HG02938 (cell line): ENCODE measurements around the gene ZNF689.
A peak's percentile ranks its signal among the peaks of the same experiment; 100 is the strongest.
"Not testable (repeated sequence)": the region's sequence is repeated elsewhere in the genome, so short reads cannot be mapped to it uniquely, and the experiment has no call there.

Source experiments
- ATAC-seq: cut with Tn5 transposase; IDR thresholded peaks from one replicate; pipeline ENCODE4 v1.9.1; 2021; ENCODE audit warnings: mild to moderate bottlenecking, moderate library complexity; ENCODE audit not compliant: unreplicated experiment

The ZNF689 gene

GRCh38 chr16:30601966-30602365 lies 8.2 kb downstream of the ZNF689 start:
- ATAC-seq: no peak

GRCh38 chr16:30600929-30601328 lies 9.3 kb downstream of the ZNF689 start:
- ATAC-seq: no peak

GRCh38 chr16:30600215-30600614 lies 10.0 kb downstream of the ZNF689 start:
- ATAC-seq: no peak

- ATAC-seq: no peak
Measured at GRCh38 chr16:30592871-30593270, 17.3 kb downstream of the ZNF689 start.

GRCh38 chr16:30590869-30591268 lies 19.3 kb downstream of the ZNF689 start:
- ATAC-seq: not testable (repeated sequence)

- ATAC-seq: not testable (repeated sequence)
Measured at GRCh38 chr16:30589582-30589981, 20.6 kb downstream of the ZNF689 start.

GRCh38 chr16:30588651-30589050 lies 21.5 kb downstream of the ZNF689 start:
- no peak for ATAC-seq

- peak; percentile 88 for ATAC-seq
Measured at GRCh38 chr16:30585400-30586191, 24.6 kb downstream of the ZNF689 start, which contains the start of gene ZNF785. Gene ZNF785 (minus strand): TSS chr16:30585697. CDS start chr16:30585611, 86 bp downstream.

GRCh38 chr16:30585022-30585399 lies 25.2 kb downstream of the ZNF689 start:
- ATAC-seq: no peak

GRCh38 chr16:30582611-30583340 lies 27.4 kb downstream of the ZNF689 start:
- ATAC-seq: no peak

GRCh38 chr16:30581457-30581856 lies 28.7 kb downstream of the ZNF689 start:
- ATAC-seq: no peak

- ATAC-seq: no peak
Measured at GRCh38 chr16:30574678-30575077, 35.5 kb downstream of the ZNF689 start.

GRCh38 chr16:30571445-30572322 lies 38.5 kb downstream of the ZNF689 start, which contains the start of gene ZNF688:
Gene ZNF688 (minus strand): TSS chr16:30571714. CDS start chr16:30571629, 85 bp downstream.
- peak; percentile 74 for ATAC-seq

GRCh38 chr16:30570636-30571444 lies 39.3 kb downstream of the ZNF689 start:
- no peak for ATAC-seq

- no peak for ATAC-seq
Measured at GRCh38 chr16:30569746-30570635, 40.2 kb downstream of the ZNF689 start.

GRCh38 chr16:30569281-30569680 lies 40.9 kb downstream of the ZNF689 start:
- no peak for ATAC-seq

GRCh38 chr16:30567991-30568638 lies 42.1 kb downstream of the ZNF689 start:
- no peak for ATAC-seq

- no peak for ATAC-seq
Measured at GRCh38 chr16:30567160-30567990, 42.8 kb downstream of the ZNF689 start.
